PC-3 (cell line): Measurements from ENCODE around the gene TSKU.

Experiments used
- EZH2 ChIP-seq: fragments of 300-600 bp; sonication (generic); IDR thresholded peaks from one replicate; pipeline ENCODE4 v1.6.1; 2017; ENCODE audit warnings: antibody characterized with exemption, mild to moderate bottlenecking, low read length; ENCODE audit not compliant: unreplicated experiment
- EZH2phosphoT487 ChIP-seq: fragments of 300-600 bp; sonication (generic); IDR thresholded peaks from 2 replicates; pipeline ENCODE4 v1.6.1; 2018; ENCODE audit warnings: mild to moderate bottlenecking, antibody characterized with exemption, low read length, borderline replicate concordance
- TF ChIP-seq, protein P1 (sequence below): fragments of 300-600 bp; sonication (generic); conservative IDR thresholded peaks from 2 replicates; pipeline ENCODE4 v1.5.1; 2017; ENCODE audit warnings: antibody characterized with exemption, low read depth, mild to moderate bottlenecking, low read length

GRCh38 chr11:76747915-76748860, 35.0 kb upstream of the TSKU start:
- TF ChIP-seq, protein P1, sequence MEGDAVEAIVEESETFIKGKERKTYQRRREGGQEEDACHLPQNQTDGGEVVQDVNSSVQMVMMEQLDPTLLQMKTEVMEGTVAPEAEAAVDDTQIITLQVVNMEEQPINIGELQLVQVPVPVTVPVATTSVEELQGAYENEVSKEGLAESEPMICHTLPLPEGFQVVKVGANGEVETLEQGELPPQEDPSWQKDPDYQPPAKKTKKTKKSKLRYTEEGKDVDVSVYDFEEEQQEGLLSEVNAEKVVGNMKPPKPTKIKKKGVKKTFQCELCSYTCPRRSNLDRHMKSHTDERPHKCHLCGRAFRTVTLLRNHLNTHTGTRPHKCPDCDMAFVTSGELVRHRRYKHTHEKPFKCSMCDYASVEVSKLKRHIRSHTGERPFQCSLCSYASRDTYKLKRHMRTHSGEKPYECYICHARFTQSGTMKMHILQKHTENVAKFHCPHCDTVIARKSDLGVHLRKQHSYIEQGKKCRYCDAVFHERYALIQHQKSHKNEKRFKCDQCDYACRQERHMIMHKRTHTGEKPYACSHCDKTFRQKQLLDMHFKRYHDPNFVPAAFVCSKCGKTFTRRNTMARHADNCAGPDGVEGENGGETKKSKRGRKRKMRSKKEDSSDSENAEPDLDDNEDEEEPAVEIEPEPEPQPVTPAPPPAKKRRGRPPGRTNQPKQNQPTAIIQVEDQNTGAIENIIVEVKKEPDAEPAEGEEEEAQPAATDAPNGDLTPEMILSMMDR, result no peak
- TF ChIP-seq EZH2 (no peak), EZH2phosphoT487 (no peak)
